HepG2 (cell line): ENCODE results near the gene ARMH1. TPM values are rescaled to one million over a fixed set of nuclear protein-coding genes. Genes with fewer than 3 reads are reported as not detected.

Source experiments
- ARHGAP35 ChIP-seq: sonication (generic); formaldehyde crosslinking; IDR thresholded peaks from 2 replicates; pipeline ENCODE4 v1.9.0; 2022; ENCODE audit warnings: mild to moderate bottlenecking, inconsistent platforms, moderate library complexity, missing genetic modification reagents, borderline replicate concordance
- ERF ChIP-seq: IDR thresholded peaks from 2 replicates; pipeline ENCODE4 v1.6.1; 2018; ENCODE audit warnings: missing biosample characterization, missing genetic modification reagents
- GABPA ChIP-seq, 2 experiments: IDR thresholded peaks; 2 replicates each; pipeline ENCODE4 v1.6.1; 2011 to 2016; ENCODE audit warnings: low read depth in 2 of 2, low read length in 1 of 2, missing biosample characterization in 1 of 2, missing genetic modification characterization in 1 of 2
- GPN1 ChIP-seq: sonication (generic); formaldehyde crosslinking; IDR thresholded peaks from 2 replicates; pipeline ENCODE4 v1.5.1; 2020; ENCODE audit warnings: missing genetic modification reagents, borderline replicate concordance
- MIER2 ChIP-seq: IDR thresholded peaks from 2 replicates; pipeline ENCODE4 v1.6.1; 2016; ENCODE audit warnings: missing biosample characterization, missing genetic modification reagents
- NCOR1 ChIP-seq: fragments of 200-600 bp; sonication (generic); IDR thresholded peaks from 2 replicates; pipeline ENCODE4 v1.7.0; 2017; ENCODE audit warnings: antibody characterized with exemption, low read length, borderline replicate concordance
- SIX4 ChIP-seq: sonication (generic); formaldehyde crosslinking; IDR thresholded peaks from 2 replicates; pipeline ENCODE4 v1.4.0; 2020; ENCODE audit warnings: missing genetic modification reagents
- SP2 ChIP-seq: sonication (generic); formaldehyde crosslinking; IDR thresholded peaks from 2 replicates; pipeline ENCODE4 v1.5.1; 2020; ENCODE audit warnings: mild to moderate bottlenecking, missing genetic modification reagents
- TBL1XR1 ChIP-seq: fragments of 150-350 bp; IDR thresholded peaks from 2 replicates; pipeline ENCODE4 v1.6.1; 2014; ENCODE audit warnings: borderline replicate concordance, low read length; ENCODE audit not compliant: partially characterized antibody
- ZBTB42 ChIP-seq: sonication (generic); formaldehyde crosslinking; IDR thresholded peaks from 2 replicates; pipeline ENCODE4 v1.5.0; 2020; ENCODE audit warnings: mild to moderate bottlenecking, missing genetic modification reagents
- ZNF431 ChIP-seq: sonication (generic); formaldehyde crosslinking; IDR thresholded peaks from 2 replicates; pipeline ENCODE4 v1.9.0; 2022; ENCODE audit warnings: missing genetic modification reagents, low read depth, mild to moderate bottlenecking, borderline replicate concordance
- ZNF460 ChIP-seq: sonication (generic); formaldehyde crosslinking; IDR thresholded peaks from 2 replicates; pipeline ENCODE4 v1.5.1; 2020; ENCODE audit warnings: missing genetic modification reagents, mild to moderate bottlenecking, borderline replicate concordance
- ZNF614 ChIP-seq: IDR thresholded peaks from 2 replicates; pipeline ENCODE4 v1.6.1; 2018; ENCODE audit warnings: missing biosample characterization, missing genetic modification reagents, inconsistent platforms, borderline replicate concordance
- ZNF616 ChIP-seq: sonication (generic); formaldehyde crosslinking; IDR thresholded peaks from 2 replicates; pipeline ENCODE4 v1.5.0; 2020; ENCODE audit warnings: low read depth, mild to moderate bottlenecking, missing genetic modification reagents
- ZNF878 ChIP-seq: sonication (generic); formaldehyde crosslinking; IDR thresholded peaks from 2 replicates; pipeline ENCODE4 v1.8.1; 2023; ENCODE audit warnings: mild to moderate bottlenecking, missing genetic modification reagents, moderate library complexity
- polyA plus RNA-seq, 8 experiments: library from polyadenylated mRNA; depleted of rRNA in 3 of 8; stranded (reverse) in 7 of 8; unstranded in 1 of 8; fragments of >200 nt; fragmentation: Illumina TruSeq in 4 of 8; extraction: Trizol in 4 of 8; gene quantifications; 2 replicates each; pipeline versions ENCODE4 v1.2.1 to v1.2.3, GENCODE V29; 2011 to 2016; ENCODE audit warnings: low read depth in 4 of 8, missing spikeins in 1 of 8, mixed read lengths in 1 of 8; ENCODE audit not compliant: insufficient read depth in 1 of 8
- total RNA-seq, 5 experiments: library from RNA; depleted of rRNA; stranded (reverse); fragments of >200 nt; fragmentation: Illumina TruSeq; extraction: Trizol; gene quantifications; 2 replicates each; pipeline ENCODE4 v1.2.3, GENCODE V29; 2016; ENCODE audit warnings: low read depth in 1 of 5
- TF ChIP-seq, protein P1 (sequence below), 2 experiments: sonication (generic) in 1 of 2; formaldehyde crosslinking in 1 of 2; IDR thresholded peaks; 2 replicates each; pipeline versions ENCODE4 v1.6.1 to v1.9.0; 2014 to 2022; ENCODE audit warnings: antibody characterized with exemption in 1 of 2, borderline replicate concordance in 1 of 2, inconsistent platforms in 1 of 2, low read depth in 1 of 2, missing genetic modification reagents in 1 of 2
- TF ChIP-seq, protein P2 (sequence below): sonication (generic); formaldehyde crosslinking; IDR thresholded peaks from 2 replicates; pipeline ENCODE4 v1.4.0; 2020; ENCODE audit warnings: missing genetic modification reagents

ARMH1 gene
- total and polyA plus RNA-seq, 2 of the 13 experiments (the other 11 are each of a cell fraction or from before 2014, with no cell fraction given), result 0.69 TPM; not detected in 1

DNA sequence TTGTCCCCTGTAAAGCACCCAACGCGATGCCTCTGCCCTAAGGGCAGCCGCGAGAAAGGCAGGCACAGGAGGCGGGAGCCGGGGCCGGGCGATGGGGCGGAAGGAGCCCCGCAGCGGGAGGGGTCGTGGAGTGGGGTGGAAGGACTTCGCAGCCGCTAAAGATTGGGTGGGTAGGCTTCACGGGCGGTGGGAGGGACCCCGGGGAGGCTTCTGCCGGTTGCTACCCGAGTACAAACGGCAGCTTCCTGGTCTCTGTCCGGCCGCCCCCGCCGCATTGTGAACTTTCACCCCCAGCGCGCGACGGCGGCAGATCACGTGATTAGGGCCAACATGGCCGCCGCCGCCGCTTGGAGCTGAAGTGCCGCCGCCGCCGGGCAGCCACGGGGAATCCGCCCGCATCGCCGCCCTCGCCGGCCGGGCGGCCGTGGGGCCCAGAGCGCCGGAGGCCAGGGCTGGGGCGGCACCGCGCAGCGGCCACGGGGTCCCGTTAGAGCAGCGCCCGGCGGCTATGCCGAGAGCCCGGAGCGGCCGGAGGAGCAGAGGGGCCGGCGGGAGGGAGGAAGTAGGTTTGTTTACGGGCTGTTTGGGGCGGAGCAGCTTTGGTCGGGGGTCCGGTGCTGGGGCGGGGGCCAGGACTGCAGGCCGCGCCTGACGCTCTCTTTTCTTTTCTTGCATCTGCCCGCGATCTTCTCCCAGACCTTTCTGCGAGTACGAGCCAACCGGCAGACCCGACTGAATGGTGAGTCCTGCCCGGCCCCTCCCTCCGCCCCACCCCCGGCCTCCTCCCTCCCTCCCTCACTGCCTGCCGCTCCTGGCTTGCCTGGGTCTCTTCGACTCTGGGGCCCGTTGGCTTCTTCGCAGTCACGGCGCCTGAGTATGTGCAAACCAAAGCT lies 42.6 kb upstream of the ARMH1 start (continued):
- TF ChIP-seq, protein P1, sequence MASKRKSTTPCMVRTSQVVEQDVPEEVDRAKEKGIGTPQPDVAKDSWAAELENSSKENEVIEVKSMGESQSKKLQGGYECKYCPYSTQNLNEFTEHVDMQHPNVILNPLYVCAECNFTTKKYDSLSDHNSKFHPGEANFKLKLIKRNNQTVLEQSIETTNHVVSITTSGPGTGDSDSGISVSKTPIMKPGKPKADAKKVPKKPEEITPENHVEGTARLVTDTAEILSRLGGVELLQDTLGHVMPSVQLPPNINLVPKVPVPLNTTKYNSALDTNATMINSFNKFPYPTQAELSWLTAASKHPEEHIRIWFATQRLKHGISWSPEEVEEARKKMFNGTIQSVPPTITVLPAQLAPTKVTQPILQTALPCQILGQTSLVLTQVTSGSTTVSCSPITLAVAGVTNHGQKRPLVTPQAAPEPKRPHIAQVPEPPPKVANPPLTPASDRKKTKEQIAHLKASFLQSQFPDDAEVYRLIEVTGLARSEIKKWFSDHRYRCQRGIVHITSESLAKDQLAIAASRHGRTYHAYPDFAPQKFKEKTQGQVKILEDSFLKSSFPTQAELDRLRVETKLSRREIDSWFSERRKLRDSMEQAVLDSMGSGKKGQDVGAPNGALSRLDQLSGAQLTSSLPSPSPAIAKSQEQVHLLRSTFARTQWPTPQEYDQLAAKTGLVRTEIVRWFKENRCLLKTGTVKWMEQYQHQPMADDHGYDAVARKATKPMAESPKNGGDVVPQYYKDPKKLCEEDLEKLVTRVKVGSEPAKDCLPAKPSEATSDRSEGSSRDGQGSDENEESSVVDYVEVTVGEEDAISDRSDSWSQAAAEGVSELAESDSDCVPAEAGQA (IDR thresholded peaks at IDR 0.05; ENCODE audit: low read depth), result peak; percentile 77
- TF ChIP-seq, protein P1 (CRISPR knock-in tag; IDR thresholded peaks at IDR 0.05; ENCODE audit: borderline replicate concordance), result no peak
- TF ChIP-seq SP2 (CRISPR knock-in tag), result no peak
- TF ChIP-seq ZNF878, result no peak
- TF ChIP-seq, protein P2, sequence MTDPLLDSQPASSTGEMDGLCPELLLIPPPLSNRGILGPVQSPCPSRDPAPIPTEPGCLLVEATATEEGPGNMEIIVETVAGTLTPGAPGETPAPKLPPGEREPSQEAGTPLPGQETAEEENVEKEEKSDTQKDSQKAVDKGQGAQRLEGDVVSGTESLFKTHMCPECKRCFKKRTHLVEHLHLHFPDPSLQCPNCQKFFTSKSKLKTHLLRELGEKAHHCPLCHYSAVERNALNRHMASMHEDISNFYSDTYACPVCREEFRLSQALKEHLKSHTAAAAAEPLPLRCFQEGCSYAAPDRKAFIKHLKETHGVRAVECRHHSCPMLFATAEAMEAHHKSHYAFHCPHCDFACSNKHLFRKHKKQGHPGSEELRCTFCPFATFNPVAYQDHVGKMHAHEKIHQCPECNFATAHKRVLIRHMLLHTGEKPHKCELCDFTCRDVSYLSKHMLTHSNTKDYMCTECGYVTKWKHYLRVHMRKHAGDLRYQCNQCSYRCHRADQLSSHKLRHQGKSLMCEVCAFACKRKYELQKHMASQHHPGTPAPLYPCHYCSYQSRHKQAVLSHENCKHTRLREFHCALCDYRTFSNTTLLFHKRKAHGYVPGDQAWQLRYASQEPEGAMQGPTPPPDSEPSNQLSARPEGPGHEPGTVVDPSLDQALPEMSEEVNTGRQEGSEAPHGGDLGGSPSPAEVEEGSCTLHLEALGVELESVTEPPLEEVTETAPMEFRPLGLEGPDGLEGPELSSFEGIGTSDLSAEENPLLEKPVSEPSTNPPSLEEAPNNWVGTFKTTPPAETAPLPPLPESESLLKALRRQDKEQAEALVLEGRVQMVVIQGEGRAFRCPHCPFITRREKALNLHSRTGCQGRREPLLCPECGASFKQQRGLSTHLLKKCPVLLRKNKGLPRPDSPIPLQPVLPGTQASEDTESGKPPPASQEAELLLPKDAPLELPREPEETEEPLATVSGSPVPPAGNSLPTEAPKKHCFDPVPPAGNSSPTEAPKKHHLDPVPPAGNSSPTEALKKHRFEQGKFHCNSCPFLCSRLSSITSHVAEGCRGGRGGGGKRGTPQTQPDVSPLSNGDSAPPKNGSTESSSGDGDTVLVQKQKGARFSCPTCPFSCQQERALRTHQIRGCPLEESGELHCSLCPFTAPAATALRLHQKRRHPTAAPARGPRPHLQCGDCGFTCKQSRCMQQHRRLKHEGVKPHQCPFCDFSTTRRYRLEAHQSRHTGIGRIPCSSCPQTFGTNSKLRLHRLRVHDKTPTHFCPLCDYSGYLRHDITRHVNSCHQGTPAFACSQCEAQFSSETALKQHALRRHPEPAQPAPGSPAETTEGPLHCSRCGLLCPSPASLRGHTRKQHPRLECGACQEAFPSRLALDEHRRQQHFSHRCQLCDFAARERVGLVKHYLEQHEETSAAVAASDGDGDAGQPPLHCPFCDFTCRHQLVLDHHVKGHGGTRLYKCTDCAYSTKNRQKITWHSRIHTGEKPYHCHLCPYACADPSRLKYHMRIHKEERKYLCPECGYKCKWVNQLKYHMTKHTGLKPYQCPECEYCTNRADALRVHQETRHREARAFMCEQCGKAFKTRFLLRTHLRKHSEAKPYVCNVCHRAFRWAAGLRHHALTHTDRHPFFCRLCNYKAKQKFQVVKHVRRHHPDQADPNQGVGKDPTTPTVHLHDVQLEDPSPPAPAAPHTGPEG (CRISPR knock-in tag), result no peak
- TF ChIP-seq ZNF431 (CRISPR knock-in tag), result no peak
- TF ChIP-seq GPN1, result no peak
- no peak for TF ChIP-seq ZNF460
- TF ChIP-seq ZNF614 (CRISPR knock-in tag), result no peak
- TF ChIP-seq SIX4, result no peak
- no peak for TF ChIP-seq NCOR1
- TF ChIP-seq GABPA (IDR thresholded peaks at IDR 0.05; ENCODE audit: low read depth, low read length), result no peak
- peak; percentile 53; the same call in 1 of the 2 replicates for TF ChIP-seq GABPA (CRISPR knock-in tag; IDR thresholded peaks at IDR 0.05; ENCODE audit: low read depth)
- no peak for TF ChIP-seq MIER2 (CRISPR knock-in tag)
- peak; percentile 65 for TF ChIP-seq TBL1XR1
- TF ChIP-seq ARHGAP35 (CRISPR knock-in tag), result no peak
- no peak for TF ChIP-seq ERF
- TF ChIP-seq ZBTB42 (CRISPR knock-in tag), result no peak
- TF ChIP-seq ZNF616 (CRISPR knock-in tag), result no peak
